Muscle layer of duodenum (tissue), 2 donors: ENCODE data around the gene ZNF646.
"Not testable (repeated sequence)": the region's sequence is repeated elsewhere in the genome, so short reads cannot be mapped to it uniquely, and the experiment has no call there.

Experiments
- H3K27ac ChIP-seq: one replicate; pipeline ENCODE4 v1.7.0; 2013; ENCODE audit warnings: mild to moderate bottlenecking, low read length
- H3K27me3 ChIP-seq: one replicate; pipeline ENCODE4 v1.7.0; 2013; ENCODE audit warnings: low read depth, mild to moderate bottlenecking, control low read depth, low read length
- H3K36me3 ChIP-seq, 2 donors: one replicate each; pipeline ENCODE4 v1.7.0; 2013; ENCODE audit warnings: low read length in 2 of 2, control low read depth in 1 of 2, mild to moderate bottlenecking in 1 of 2; ENCODE audit not compliant: insufficient read depth in 2 of 2, control insufficient read depth in 1 of 2
- H3K4me1 ChIP-seq, 2 donors: one replicate each; pipeline ENCODE4 v1.7.0; 2013; ENCODE audit warnings: low read length in 2 of 2, mild to moderate bottlenecking in 2 of 2, control low read depth in 1 of 2, moderate library complexity in 1 of 2; ENCODE audit not compliant: insufficient read depth in 2 of 2, control insufficient read depth in 1 of 2
- H3K4me3 ChIP-seq, 2 donors: one replicate each; pipeline ENCODE4 v1.7.0; 2013; ENCODE audit warnings: low read length in 2 of 2, low read depth in 1 of 2, mild to moderate bottlenecking in 1 of 2
- H3K9me3 ChIP-seq, 2 donors: one replicate each; pipeline ENCODE4 v1.7.0; 2013; ENCODE audit warnings: low read length in 2 of 2, control low read depth in 1 of 2, mild to moderate bottlenecking in 1 of 2; ENCODE audit not compliant: control insufficient read depth in 1 of 2
- donor health status: healthy.

The ZNF646 gene

DNA sequence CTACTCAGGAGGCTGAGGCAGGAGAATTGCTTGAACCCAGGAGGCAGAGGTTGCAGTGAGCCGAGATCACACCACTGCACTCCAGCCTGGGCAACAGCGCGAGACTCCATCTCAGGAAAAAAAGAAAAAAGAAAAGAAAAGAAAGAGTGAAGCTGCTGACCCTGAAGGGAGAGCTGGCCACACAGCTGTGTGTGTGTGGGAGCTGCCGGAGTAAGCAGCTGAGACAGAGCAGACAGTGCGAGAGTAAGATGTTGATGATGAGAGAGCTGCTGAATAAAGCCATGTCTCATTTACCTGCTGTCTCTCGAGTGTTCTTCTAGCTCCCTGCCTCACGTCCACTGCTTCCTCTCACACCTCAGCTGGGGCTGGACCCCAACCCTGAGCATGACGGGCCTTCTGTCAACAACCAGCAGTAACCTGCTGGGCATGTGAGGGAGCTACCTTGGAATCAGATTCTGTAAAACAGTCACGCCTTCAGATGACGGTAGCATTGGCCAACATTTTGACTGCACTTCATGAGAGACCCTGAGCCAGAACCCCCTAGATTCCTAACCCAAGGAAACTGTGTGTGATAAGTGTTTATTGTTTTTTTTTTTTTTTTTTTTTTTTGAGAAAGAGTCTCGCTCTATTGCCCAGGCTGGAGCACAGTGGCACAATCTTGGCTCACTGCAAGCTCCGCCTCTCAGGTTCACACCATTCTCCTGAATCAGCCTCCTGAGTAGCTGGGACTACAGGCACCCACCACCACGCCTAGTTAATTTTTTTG, 26.8 kb downstream of the ZNF646 start:
- not testable (repeated sequence) for H3K36me3 ChIP-seq, H3K9me3 ChIP-seq, H3K27me3 ChIP-seq, H3K4me3 ChIP-seq, H3K4me1 ChIP-seq, H3K27ac ChIP-seq

DNA sequence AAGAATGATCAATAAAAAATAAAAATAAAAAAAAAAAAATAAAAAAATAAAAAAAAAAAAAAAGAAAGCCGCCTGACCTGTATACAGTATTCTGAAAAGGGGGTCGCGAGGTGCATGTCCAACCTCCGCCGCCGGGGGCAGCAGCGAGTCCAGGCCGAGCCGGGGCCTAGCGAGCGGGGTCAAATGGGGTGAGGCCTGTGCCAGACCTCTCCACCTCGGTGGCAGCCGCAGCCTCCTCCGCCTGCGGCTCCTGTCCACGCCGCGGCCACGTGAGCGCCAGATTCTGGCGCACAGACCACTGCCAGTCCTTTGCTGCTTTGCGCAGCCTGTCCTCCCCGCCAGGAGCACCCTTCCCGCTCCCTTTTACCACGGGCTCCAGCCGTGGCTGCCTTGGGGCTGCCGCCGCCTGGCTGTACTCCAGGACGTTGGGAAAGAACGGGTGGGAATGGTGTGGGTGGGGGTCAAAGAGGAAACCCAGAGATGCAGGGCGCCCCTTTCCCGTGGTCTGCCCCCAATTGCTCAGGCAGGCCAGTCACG, 31.5 kb downstream of the ZNF646 start:
- peak overlapping the region in 1 of 2 donors; percentile 21 for H3K4me3 ChIP-seq
- peaks cover 4 to 14% of the 10 kb centered on the region in 2 donors for H3K4me1 ChIP-seq
- H3K27ac ChIP-seq: no peak overlapping the region
- H3K36me3 ChIP-seq: peaks cover 9 to 15% of the 10 kb centered on the region in 2 donors
- no peaks in the 10 kb centered on the region for H3K27me3 ChIP-seq
- H3K9me3 ChIP-seq: no peaks in the 10 kb centered on the region

DNA sequence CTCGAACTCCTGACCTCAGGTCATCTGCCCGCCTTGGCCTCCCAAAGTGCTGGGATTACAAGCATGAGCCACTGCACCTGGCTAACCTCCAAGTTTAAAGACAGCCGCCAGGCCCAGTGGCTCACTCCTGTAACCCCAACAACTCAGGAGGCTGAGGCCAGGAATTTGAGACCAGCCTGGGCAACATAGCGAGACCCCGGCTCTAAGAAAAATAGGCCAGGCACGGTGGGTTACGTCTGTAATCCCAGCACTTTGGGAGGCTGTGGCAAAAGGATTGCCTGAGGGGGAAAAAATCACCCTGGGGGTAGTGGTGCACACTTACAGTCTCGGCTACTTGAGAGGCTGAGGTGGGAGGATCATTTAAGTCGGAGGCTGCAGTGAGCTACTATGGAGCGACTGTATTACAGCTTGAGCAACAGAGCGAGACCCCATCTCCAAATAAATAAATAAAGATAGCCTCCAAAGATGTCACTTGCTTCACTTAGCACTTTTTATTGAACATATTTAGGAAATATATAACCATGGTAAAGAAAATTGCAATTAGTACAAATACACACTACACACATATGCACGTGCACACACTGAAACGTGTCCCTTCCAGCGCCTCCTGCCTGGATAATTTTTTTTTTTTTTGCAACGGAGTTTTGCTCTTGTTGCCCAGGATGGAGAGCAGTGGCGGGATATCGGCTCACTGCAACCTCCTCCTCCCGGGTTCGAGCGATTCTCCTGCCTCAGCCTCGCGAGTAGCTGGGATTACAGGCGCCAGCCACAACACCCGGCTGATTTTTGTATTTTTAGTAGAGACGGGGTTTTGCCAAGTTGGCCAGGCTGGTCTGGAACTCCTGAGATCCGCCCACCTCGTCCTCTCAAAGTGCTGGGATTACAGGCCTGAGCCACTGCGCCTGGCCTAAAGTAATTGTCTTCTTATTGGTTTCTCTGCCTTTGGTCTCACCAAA, 32.6 kb downstream of the ZNF646 start:
- no peaks in the 10 kb centered on the region for H3K9me3 ChIP-seq
- no peak overlapping the region for H3K4me3 ChIP-seq
- H3K27ac ChIP-seq: no peak overlapping the region
- H3K36me3 ChIP-seq: peaks cover 16 to 25% of the 10 kb centered on the region in 2 donors
- H3K4me1 ChIP-seq: peaks cover 4 to 14% of the 10 kb centered on the region in 2 donors
- no peaks in the 10 kb centered on the region for H3K27me3 ChIP-seq

DNA sequence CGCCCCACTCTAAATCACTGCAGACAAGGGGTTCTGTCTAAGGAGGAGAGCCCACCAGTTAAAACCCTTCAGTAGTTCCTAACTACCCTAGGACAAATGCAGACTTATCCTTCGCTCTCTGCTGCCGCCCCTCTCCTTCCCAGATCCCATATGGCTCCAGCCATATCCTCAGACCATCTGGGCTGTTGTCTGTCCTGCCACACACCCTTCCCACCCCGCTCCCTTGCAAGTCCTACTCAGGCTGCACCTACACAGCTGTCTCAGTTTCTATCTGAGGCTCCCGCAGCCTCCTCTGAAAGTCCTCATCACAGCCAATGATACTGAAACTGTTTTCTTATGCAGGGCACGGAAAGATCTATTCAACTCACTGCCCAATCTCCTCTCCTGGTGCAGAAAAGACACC, 33.2 kb downstream of the ZNF646 start:
- Histone ChIP-seq H3K27me3 (no peaks in the 10 kb centered on the region), H3K4me1 (peaks cover 4 to 14% of the 10 kb centered on the region in 2 donors), H3K9me3 (no peaks in the 10 kb centered on the region), H3K4me3 (peak overlapping the region in 1 of 2 donors; percentile 61), H3K36me3 (peaks cover 20 to 32% of the 10 kb centered on the region in 2 donors), H3K27ac (peak overlapping the region; percentile 45)

DNA sequence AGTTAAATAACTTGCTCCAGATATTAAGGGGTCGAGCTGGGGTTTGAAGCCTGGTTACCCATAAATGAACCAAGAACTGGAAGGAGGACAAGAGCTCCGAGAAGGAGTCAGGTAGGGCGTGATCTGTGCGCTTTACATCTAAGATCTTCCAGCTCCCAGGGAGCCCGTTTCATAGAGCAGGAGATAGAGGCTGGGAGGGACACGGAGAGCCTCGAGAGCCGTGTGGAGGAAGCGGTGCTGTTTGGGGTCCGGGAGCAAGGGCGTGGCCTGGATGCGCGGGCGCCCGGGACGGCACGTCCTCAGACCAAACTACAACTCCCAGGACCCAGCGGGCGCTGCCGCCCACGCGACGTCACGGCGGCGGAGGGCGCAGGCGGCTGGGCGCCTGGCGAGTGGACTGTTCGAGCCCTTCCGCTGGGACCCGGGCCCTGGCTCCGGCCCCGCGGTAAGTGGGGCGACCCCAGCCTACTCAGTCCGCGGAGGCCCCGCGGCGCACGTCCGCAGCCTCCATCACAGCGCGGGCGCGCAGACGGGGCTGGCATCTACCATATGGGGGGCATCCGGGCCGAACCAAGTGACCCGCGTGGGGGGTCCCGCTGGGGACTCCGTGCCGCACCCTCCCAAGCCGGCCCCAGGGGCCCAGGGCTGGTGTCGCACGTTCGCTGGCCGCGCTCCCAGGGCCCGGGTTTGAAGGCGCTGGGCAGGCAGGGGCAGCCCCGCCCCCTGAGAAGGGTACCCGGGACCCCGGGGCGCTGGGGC, 34.0 kb downstream of the ZNF646 start, which contains the start of gene BCKDK:
BCKDK (plus strand) TSS at position 352 of the 759 bp plus-strand sequence. CDS start 838 bp downstream, outside the sequence.
- Histone ChIP-seq H3K4me1 (peaks cover 4 to 14% of the 10 kb centered on the region in 2 donors), H3K27ac (peak within 1 kb of the TSS; percentile 45), H3K36me3 (peaks cover 21 to 40% of the 10 kb centered on the region in 2 donors), H3K9me3 (no peaks in the 10 kb centered on the region), H3K27me3 (no peaks in the 10 kb centered on the region), H3K4me3 (peak within 1 kb of the TSS; percentile 61 to 93)

DNA sequence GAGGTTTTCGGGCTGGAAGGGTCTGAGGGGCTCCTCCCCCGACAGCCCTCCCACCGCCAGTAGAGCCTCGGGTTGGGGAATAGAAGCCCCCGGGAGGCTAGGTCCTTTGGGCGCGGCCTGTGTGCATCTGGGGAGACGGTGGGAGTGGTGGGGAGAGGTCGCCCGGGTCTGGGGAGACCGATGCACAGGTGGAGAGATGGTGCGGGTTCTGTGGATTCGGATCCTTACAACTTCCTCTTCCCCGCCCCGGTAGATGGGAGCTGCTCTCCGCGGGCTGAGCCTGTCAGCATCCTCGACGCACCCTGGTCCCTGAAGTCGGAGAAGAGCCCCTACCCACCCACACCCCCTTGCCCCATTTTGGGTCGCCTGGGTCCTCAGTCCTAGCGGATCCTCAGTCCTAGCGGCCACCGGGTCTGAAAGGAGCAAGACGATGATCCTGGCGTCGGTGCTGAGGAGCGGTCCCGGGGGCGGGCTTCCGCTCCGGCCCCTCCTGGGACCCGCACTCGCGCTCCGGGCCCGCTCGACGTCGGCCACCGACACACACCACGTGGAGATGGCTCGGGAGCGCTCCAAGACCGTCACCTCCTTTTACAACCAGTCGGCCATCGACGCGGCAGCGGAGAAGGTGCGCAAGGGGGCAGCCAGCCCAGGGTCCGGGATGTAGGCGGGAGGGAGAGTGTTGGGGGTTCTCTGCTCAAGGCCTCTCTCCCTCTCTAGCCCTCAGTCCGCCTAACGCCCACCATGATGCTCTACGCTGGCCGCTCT, 34.8 kb downstream of the ZNF646 start:
- H3K27me3 ChIP-seq: no peaks in the 10 kb centered on the region
- H3K36me3 ChIP-seq: peaks cover 21 to 41% of the 10 kb centered on the region in 2 donors
- H3K4me3 ChIP-seq: peak overlapping the region; percentile 61 to 93
- H3K4me1 ChIP-seq: peaks cover 4 to 14% of the 10 kb centered on the region in 2 donors
- peak overlapping the region; percentile 45 for H3K27ac ChIP-seq
- no peaks in the 10 kb centered on the region for H3K9me3 ChIP-seq

DNA sequence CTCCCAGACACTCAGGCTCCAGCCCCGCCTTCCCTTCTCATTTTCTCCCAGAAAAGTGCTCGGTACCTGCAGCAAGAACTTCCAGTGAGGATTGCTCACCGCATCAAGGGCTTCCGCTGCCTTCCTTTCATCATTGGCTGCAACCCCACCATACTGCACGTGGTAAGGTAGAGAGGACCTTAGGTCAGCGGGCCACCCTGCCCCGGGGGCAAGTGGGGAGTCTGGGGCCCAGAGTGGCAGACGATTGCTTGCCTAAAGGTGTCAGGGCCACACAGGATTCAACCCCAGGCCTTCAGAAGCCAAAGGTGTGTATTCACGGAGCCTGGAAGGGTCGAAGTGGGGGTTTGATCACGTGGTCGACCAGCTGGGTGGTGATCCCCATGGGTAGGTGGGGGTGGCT, 35.4 kb downstream of the ZNF646 start:
- Histone ChIP-seq H3K9me3 (no peaks in the 10 kb centered on the region), H3K4me1 (peaks cover 4 to 14% of the 10 kb centered on the region in 2 donors), H3K36me3 (peaks cover 21 to 41% of the 10 kb centered on the region in 2 donors), H3K27me3 (no peaks in the 10 kb centered on the region), H3K4me3 (peak overlapping the region in 1 of 2 donors; percentile 93), H3K27ac (no peak overlapping the region)

DNA sequence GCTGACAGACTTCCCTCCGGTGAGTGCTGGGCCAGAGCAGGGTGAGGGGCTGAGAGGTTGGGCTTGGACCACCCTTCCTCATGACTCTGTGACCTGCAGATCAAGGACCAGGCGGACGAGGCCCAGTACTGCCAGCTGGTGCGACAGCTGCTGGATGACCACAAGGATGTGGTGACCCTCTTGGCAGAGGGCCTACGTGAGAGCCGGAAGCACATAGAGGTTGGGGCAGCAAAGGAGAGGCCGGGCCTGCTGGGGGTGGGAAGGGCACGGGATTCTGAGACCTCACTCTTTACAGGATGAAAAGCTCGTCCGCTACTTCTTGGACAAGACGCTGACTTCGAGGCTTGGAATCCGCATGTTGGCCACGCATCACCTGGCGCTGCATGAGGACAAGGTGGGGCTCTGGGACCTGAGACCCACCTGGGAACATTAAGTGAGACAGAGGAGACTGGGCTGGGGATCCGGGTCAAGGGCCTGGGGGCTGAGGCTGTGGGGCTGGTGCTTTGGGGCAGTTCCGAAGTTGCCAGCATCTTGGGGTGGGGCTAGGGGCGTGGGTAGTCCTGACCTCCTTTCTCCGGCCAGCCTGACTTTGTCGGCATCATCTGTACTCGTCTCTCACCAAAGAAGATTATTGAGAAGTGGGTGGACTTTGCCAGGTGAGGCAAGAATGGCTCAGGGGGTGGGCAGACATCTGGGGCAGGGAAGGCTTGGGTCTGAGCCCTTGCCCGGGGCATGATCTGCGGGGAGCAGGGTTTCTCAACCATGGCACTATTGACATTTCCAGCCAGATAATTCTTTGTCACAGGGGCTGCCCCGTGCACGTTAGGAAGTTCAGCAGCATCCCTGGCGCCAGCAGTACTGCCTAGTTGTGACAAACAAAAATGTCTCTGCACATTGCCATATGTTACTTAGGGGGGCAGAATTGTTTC, 36.1 kb downstream of the ZNF646 start:
- H3K36me3 ChIP-seq: peaks cover 21 to 41% of the 10 kb centered on the region in 2 donors
- H3K27ac ChIP-seq: no peak overlapping the region
- no peak overlapping the region for H3K4me3 ChIP-seq
- H3K9me3 ChIP-seq: no peaks in the 10 kb centered on the region
- peaks cover 4 to 14% of the 10 kb centered on the region in 2 donors for H3K4me1 ChIP-seq
- no peaks in the 10 kb centered on the region for H3K27me3 ChIP-seq

DNA sequence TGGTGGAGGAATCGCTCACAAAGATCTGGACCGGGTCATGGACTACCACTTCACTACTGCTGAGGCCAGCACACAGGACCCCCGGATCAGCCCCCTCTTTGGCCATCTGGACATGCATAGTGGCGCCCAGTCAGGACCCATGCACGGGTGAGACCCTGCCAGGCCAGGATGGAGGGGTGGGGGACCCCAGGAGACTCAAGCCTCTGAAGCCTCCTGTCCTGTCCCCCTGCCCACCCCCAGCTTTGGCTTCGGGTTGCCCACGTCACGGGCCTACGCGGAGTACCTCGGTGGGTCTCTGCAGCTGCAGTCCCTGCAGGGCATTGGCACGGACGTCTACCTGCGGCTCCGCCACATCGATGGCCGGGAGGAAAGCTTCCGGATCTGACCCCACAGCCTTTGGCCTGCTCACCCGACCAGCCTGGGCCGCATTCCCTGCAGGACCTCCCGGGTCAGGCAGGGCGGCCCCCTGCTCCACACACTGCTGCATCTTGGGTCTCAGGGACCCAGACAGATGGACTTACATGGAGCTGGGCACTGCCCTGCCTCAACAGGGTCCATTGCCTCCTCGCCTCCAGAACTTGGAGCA, 37.8 kb downstream of the ZNF646 start:
- Histone ChIP-seq H3K27me3 (no peaks in the 10 kb centered on the region), H3K9me3 (no peaks in the 10 kb centered on the region), H3K4me1 (peaks cover 4 to 9% of the 10 kb centered on the region in 2 donors), H3K4me3 (no peak overlapping the region), H3K36me3 (peaks cover 21 to 41% of the 10 kb centered on the region in 2 donors), H3K27ac (no peak overlapping the region)
